ENCODE measurements around the gene RLIM. TPM values are rescaled to one million over a fixed set of nuclear protein-coding genes. Genes with fewer than 3 reads are reported as not detected.
"Not testable (repeated sequence)": the region's sequence is repeated elsewhere in the genome, so short reads cannot be mapped to it uniquely, and the experiment has no call there.

RLIM gene
- 10 to 100 TPM; 15.3 to 26.7 (median 21.5) TPM for total RNA-seq

GRCh38 chrX:74614093-74614909 lies at the start of gene RLIM:
Gene RLIM (minus strand): TSS chrX:74614624. CDS start chrX:74595977, 18,647 bp downstream.
- Histone ChIP-seq H3K9me3 (no peaks in the 10 kb centered on the region), H3K27ac (peak within 1 kb of the TSS; percentile 90 to 95 (median 93)), H3K4me3 (peak within 1 kb of the TSS; percentile 59 to 86 (median 70)), H3K4me1 (no peaks in the 10 kb centered on the region), H3K36me3 (no peaks in the 10 kb centered on the region), H3K27me3 (peaks cover 0 to 3% (median 0%) of the 10 kb centered on the region in 3 donors)
- intact Hi-C loops (cut with DNase I; ENCODE audit: low total_unique reads) (loop anchor here (1.0 to 10.0 kb wide), 4 partner anchors 79 to 540 kb away; partner anchors contain the start of genes ABCB7 and SLC16A2), in situ Hi-C loops (cut with MboI; ENCODE audit: low sequenced_read_pairs in 4 of 4) (no loop called here)
- TF ChIP-seq CTCF (IDR thresholded peaks at IDR 0.05 in 4 of 5, conservative IDR thresholded peaks at IDR 0.05 in 1 of 5) (no peak), POLR2A (IDR thresholded peaks at IDR 0.05) (peak; percentile 79 to 83)
- peak; percentile 90 to 94 for DNase-seq
- ATAC-seq = peak; percentile 95 to 96

GRCh38 chrX:74656079-74656745 lies 41.8 kb upstream of the RLIM start:
- Histone ChIP-seq H3K4me1 (no peaks in the 10 kb centered on the region), H3K4me3 (no peak overlapping the region), H3K36me3 (no peaks in the 10 kb centered on the region), H3K27me3 (no peaks in the 10 kb centered on the region), H3K27ac (no peak overlapping the region), H3K9me3 (no peaks in the 10 kb centered on the region)
- in situ Hi-C loops (cut with MboI; ENCODE audit: low sequenced_read_pairs in 4 of 4) = no loop called here
- TF ChIP-seq CTCF (IDR thresholded peaks at IDR 0.05 in 4 of 5, conservative IDR thresholded peaks at IDR 0.05 in 1 of 5) (no peak), POLR2A (IDR thresholded peaks at IDR 0.05) (no peak)
- ATAC-seq (no peak), DNase-seq (no peak)
- intact Hi-C loops (cut with DNase I; ENCODE audit: low total_unique reads) = no loop called here

- H3K36me3 ChIP-seq; H3K4me1 ChIP-seq; H3K27ac ChIP-seq; in situ Hi-C loops (cut with MboI; ENCODE audit: low sequenced_read_pairs in 4 of 4); H3K4me3 ChIP-seq; ATAC-seq; DNase-seq; intact Hi-C loops (cut with DNase I; ENCODE audit: low total_unique reads); H3K9me3 ChIP-seq; H3K27me3 ChIP-seq: not testable (repeated sequence)
Measured at GRCh38 chrX:74654953-74655352, 40.5 kb upstream of the RLIM start.

- Histone ChIP-seq H3K36me3 (no peaks in the 10 kb centered on the region), H3K4me3 (no peak overlapping the region), H3K4me1 (no peaks in the 10 kb centered on the region), H3K27me3 (peaks cover 0 to 10% (median 0%) of the 10 kb centered on the region in 3 donors), H3K9me3 (no peaks in the 10 kb centered on the region), H3K27ac (no peak overlapping the region)
- ATAC-seq = no peak
- in situ Hi-C loops (cut with MboI; ENCODE audit: low sequenced_read_pairs in 4 of 4) = no loop called here
- intact Hi-C loops (cut with DNase I; ENCODE audit: low total_unique reads) = no loop called here
- DNase-seq = no peak
- no peak for TF ChIP-seq POLR2A (IDR thresholded peaks at IDR 0.05)
Measured at GRCh38 chrX:74636749-74637314, 22.4 kb upstream of the RLIM start.

- no peak for TF ChIP-seq CTCF (IDR thresholded peaks at IDR 0.05 in 4 of 5, conservative IDR thresholded peaks at IDR 0.05 in 1 of 5)
- TF ChIP-seq POLR2A (IDR thresholded peaks at IDR 0.05) = no peak
- Histone ChIP-seq H3K4me1 (no peaks in the 10 kb centered on the region), H3K36me3 (no peaks in the 10 kb centered on the region), H3K27ac (peak overlapping the region; percentile 90 to 95 (median 93)), H3K27me3 (peaks cover 0 to 3% (median 0%) of the 10 kb centered on the region in 3 donors), H3K4me3 (peak overlapping the region; percentile 59 to 86 (median 70)), H3K9me3 (no peaks in the 10 kb centered on the region)
- in situ Hi-C loops (cut with MboI; ENCODE audit: low sequenced_read_pairs in 4 of 4) = no loop called here
- intact Hi-C loops (cut with DNase I; ENCODE audit: low total_unique reads) = loop anchor here (1.0 to 10.0 kb wide), 4 partner anchors 78 to 541 kb away; partner anchors contain the start of genes ABCB7 and SLC16A2
- no peak for ATAC-seq
- peak in 1 of 2 donors; percentile 9 for DNase-seq
Measured at GRCh38 chrX:74613370-74614092, 893 bp downstream of the RLIM start.
